H9 (cell line): Measurements from ENCODE around the gene NEXMIF. TPM values are rescaled to one million over a fixed set of nuclear protein-coding genes. Genes with fewer than 3 reads are reported as not detected.

Experiments used
- DNase-seq: peaks from one replicate; pipeline ENCODE4 v3.0.0-alpha.2; 2017
- H2AFZ ChIP-seq: one replicate; pipeline ENCODE4 v1.6.1; 2013; ENCODE audit warnings: mild to moderate bottlenecking, low read length, control low read depth, moderate library complexity
- H2AK5ac ChIP-seq: 2 replicates; pipeline ENCODE4 v1.6.1; 2013; ENCODE audit warnings: low read length, control low read depth, mixed read lengths; ENCODE audit not compliant: insufficient read length
- H2BK120ac ChIP-seq: one replicate; pipeline ENCODE4 v1.6.1; 2013; ENCODE audit warnings: low read depth, mild to moderate bottlenecking, low read length, control low read depth, inconsistent platforms; ENCODE audit not compliant: poor library complexity, severe bottlenecking
- H2BK12ac ChIP-seq: 2 replicates; pipeline ENCODE4 v1.6.1; 2013; ENCODE audit warnings: low read length, control low read depth, mixed read lengths, low read depth; ENCODE audit not compliant: insufficient read length
- H2BK15ac ChIP-seq: 2 replicates; pipeline ENCODE4 v1.6.1; 2013; ENCODE audit warnings: low read depth, low read length, control low read depth
- H2BK20ac ChIP-seq: one replicate; pipeline ENCODE4 v1.6.1; 2013; ENCODE audit warnings: low read depth, mild to moderate bottlenecking, low read length, control low read depth, inconsistent platforms; ENCODE audit not compliant: poor library complexity, severe bottlenecking
- H2BK5ac ChIP-seq: 2 replicates; pipeline ENCODE4 v1.6.1; 2013; ENCODE audit warnings: low read length, control low read depth, mixed read lengths; ENCODE audit not compliant: insufficient read length
- H3K14ac ChIP-seq: 2 replicates; pipeline ENCODE4 v1.6.1; 2013; ENCODE audit warnings: low read length, control low read depth; ENCODE audit not compliant: insufficient read depth
- H3K18ac ChIP-seq: 2 replicates; pipeline ENCODE4 v1.6.1; 2013; ENCODE audit warnings: low read depth, mild to moderate bottlenecking, mixed read lengths, low read length, control low read depth; ENCODE audit not compliant: insufficient read length
- H3K23ac ChIP-seq: 2 replicates; pipeline ENCODE4 v1.6.1; 2013; ENCODE audit warnings: low read length, control low read depth, mixed read lengths, low read depth; ENCODE audit not compliant: insufficient read length
- H3K23me2 ChIP-seq: 2 replicates; pipeline ENCODE4 v1.6.1; 2013; ENCODE audit warnings: low read depth, mild to moderate bottlenecking, mixed read lengths, low read length, control low read depth; ENCODE audit not compliant: insufficient read length, poor library complexity, severe bottlenecking
- H3K27ac ChIP-seq: 2 replicates; pipeline ENCODE4 v1.5.1; 2013; ENCODE audit warnings: low read length, control low read depth, mixed read lengths, low read depth; ENCODE audit not compliant: insufficient read length
- H3K27me3 ChIP-seq: 2 replicates; pipeline ENCODE4 v1.6.1; 2013; ENCODE audit warnings: low read length, control low read depth, inconsistent platforms; ENCODE audit not compliant: insufficient read depth
- H3K4ac ChIP-seq: 2 replicates; pipeline ENCODE4 v1.6.1; 2013; ENCODE audit warnings: low read depth, mild to moderate bottlenecking, control low read depth, inconsistent platforms, low read length, moderate library complexity
- H3K4me1 ChIP-seq: 2 replicates; pipeline ENCODE4 v1.6.1; 2013; ENCODE audit warnings: low read length, control low read depth, inconsistent platforms; ENCODE audit not compliant: insufficient read depth
- H3K4me2 ChIP-seq: 2 replicates; pipeline ENCODE4 v1.6.1; 2013; ENCODE audit warnings: low read length, control low read depth, mixed read lengths; ENCODE audit not compliant: insufficient read length, insufficient read depth
- H3K56ac ChIP-seq: 2 replicates; pipeline ENCODE4 v1.6.1; 2013; ENCODE audit warnings: low read depth, mild to moderate bottlenecking, mixed read lengths, low read length, control low read depth; ENCODE audit not compliant: insufficient read length
- H3K79me1 ChIP-seq: 2 replicates; pipeline ENCODE4 v1.6.1; 2013; ENCODE audit warnings: low read depth, mild to moderate bottlenecking, moderate library complexity, low read length, control low read depth, inconsistent platforms; ENCODE audit not compliant: insufficient read depth, poor library complexity, severe bottlenecking
- H3K79me2 ChIP-seq: 2 replicates; pipeline ENCODE4 v1.6.1; 2013; ENCODE audit warnings: low read length, control low read depth, inconsistent platforms; ENCODE audit not compliant: insufficient read depth
- H3K9ac ChIP-seq: 2 replicates; pipeline ENCODE4 v1.6.1; 2013; ENCODE audit warnings: low read length, control low read depth, mixed read lengths; ENCODE audit not compliant: insufficient read length; ENCODE audit errors: extremely low read depth
- H3K9me3 ChIP-seq: one replicate; pipeline ENCODE4 v1.6.1; 2013; ENCODE audit warnings: low read depth, low read length, inconsistent platforms; ENCODE audit not compliant: control insufficient read depth
- H3T11ph ChIP-seq: one replicate; pipeline ENCODE4 v1.6.1; 2013; ENCODE audit warnings: mild to moderate bottlenecking, low read length, control low read depth, inconsistent platforms
- H4K20me1 ChIP-seq: one replicate; pipeline ENCODE4 v1.6.1; 2013; ENCODE audit not compliant: control insufficient read depth, insufficient read length, insufficient read depth
- H4K5ac ChIP-seq: 2 replicates; pipeline ENCODE4 v1.6.1; 2013; ENCODE audit warnings: low read depth, mild to moderate bottlenecking, mixed read lengths, low read length, control low read depth; ENCODE audit not compliant: insufficient read length
- H4K8ac ChIP-seq: replicated peaks from 2 replicates; pipeline ENCODE4 v1.6.1; 2013; ENCODE audit warnings: low read length, control low read depth, mixed read lengths, low read depth; ENCODE audit not compliant: insufficient read length
- H4K91ac ChIP-seq: 2 replicates; pipeline ENCODE4 v1.6.1; 2013; ENCODE audit warnings: low read depth, mild to moderate bottlenecking, moderate library complexity, mixed read lengths, low read length, control low read depth; ENCODE audit not compliant: insufficient read length
- H3K27ac Mint-ChIP-seq, 3 experiments: 2 replicates in 2 of 3; 3 replicates in 1 of 3; pipeline ENCODE4 v1.8.0; 2020 to 2021; ENCODE audit warnings: mixed read lengths in 3 of 3, mild to moderate bottlenecking in 1 of 3, moderate library complexity in 1 of 3
- H3K27me3 Mint-ChIP-seq: 2 replicates; pipeline ENCODE4 v1.8.0; 2021; ENCODE audit warnings: low read depth, mild to moderate bottlenecking, moderate library complexity, mixed read lengths
- H3K36me3 Mint-ChIP-seq, 3 experiments: 2 replicates in 2 of 3; 3 replicates in 1 of 3; pipeline ENCODE4 v1.8.0; 2020 to 2021; ENCODE audit warnings: low read depth in 3 of 3, mixed read lengths in 3 of 3; ENCODE audit not compliant: insufficient read depth in 1 of 3
- H3K4me1 Mint-ChIP-seq, 2 experiments: 2 replicates each; pipeline ENCODE4 v1.8.0; 2020; ENCODE audit warnings: mixed read lengths in 2 of 2
- H3K4me3 Mint-ChIP-seq, 2 experiments: 2 replicates in 1 of 2; 3 replicates in 1 of 2; pipeline ENCODE4 v1.8.0; 2020 to 2021; ENCODE audit warnings: mild to moderate bottlenecking in 2 of 2, mixed read lengths in 2 of 2, moderate library complexity in 1 of 2
- H3K9me3 Mint-ChIP-seq, 2 experiments: 2 replicates in 1 of 2; 3 replicates in 1 of 2; pipeline ENCODE4 v1.8.0; 2020; ENCODE audit warnings: mild to moderate bottlenecking in 2 of 2, mixed read lengths in 2 of 2, moderate library complexity in 1 of 2
- CTCF ChIP-seq: fragments of 200-600 bp; sonication (generic); conservative IDR thresholded peaks from 3 replicates; pipeline ENCODE4 v1.8.0; 2021; ENCODE audit warnings: antibody characterized with exemption, mild to moderate bottlenecking
- WGBS: extraction: QIAGEN DNeasy Blood & Tissue Kit; methylation state at CpG from one replicate; pipeline ENCODE4 v1.1.7; 2013; ENCODE audit warnings: missing lambda C conversion rate, low lambda C conversion rate, mixed read lengths; ENCODE audit not compliant: insufficient read length; ENCODE audit errors: extremely low coverage; 5-methylcytosine and 5-hydroxymethylcytosine counted together
- total RNA-seq: library from RNA; stranded (reverse); gene quantifications from 2 replicates; pipeline ENCODE4 v1.2.1, GENCODE V29; 2021

The NEXMIF gene
- total RNA-seq, 1 experiment from 2014 or later: 0.22 TPM

- Histone ChIP-seq H3K79me1 (no peaks in the 10 kb centered on the region), H3K23ac (no peak overlapping the region), H3K4ac (no peak overlapping the region), H3K9me3 (peaks cover 36% of the 10 kb centered on the region), H4K91ac (no peak overlapping the region), H2AK5ac (no peak overlapping the region), H3K23me2 (no peaks in the 10 kb centered on the region), H3K56ac (no peak overlapping the region), H3K4me2 (no peak overlapping the region), H2BK20ac (no peak overlapping the region), H3K14ac (no peak overlapping the region), H4K8ac (no peak overlapping the region), H2BK120ac (no peak overlapping the region), H3K9ac (no peak overlapping the region), H3T11ph (no peak overlapping the region), H3K27me3 (no peaks in the 10 kb centered on the region), H2AFZ (no peak overlapping the region), H3K18ac (no peak overlapping the region), H4K20me1 (no peaks in the 10 kb centered on the region), H2BK12ac (no peak overlapping the region), H4K5ac (no peak overlapping the region), H2BK15ac (no peak overlapping the region), H3K27ac (no peak overlapping the region), H3K4me1 (no peaks in the 10 kb centered on the region), H2BK5ac (no peak overlapping the region), H3K79me2 (no peaks in the 10 kb centered on the region)
- H3K4me3 Mint-ChIP-seq: no peak overlapping the region
- peaks cover 2 to 5% of the 10 kb centered on the region in 2 experiments for H3K4me1 Mint-ChIP-seq
- no peaks in the 10 kb centered on the region for H3K27me3 Mint-ChIP-seq
- peaks cover under 1 to 5% (median 1%) of the 10 kb centered on the region in 3 experiments; a peak in 6 of 7 replicates for H3K36me3 Mint-ChIP-seq
- DNase-seq: no peak
- 100% methylated on average over 1 of the region's 2 CpGs for WGBS
- peaks cover 56 to 59% of the 10 kb centered on the region in 2 experiments for H3K9me3 Mint-ChIP-seq
- no peak overlapping the region for H3K27ac Mint-ChIP-seq
- TF ChIP-seq CTCF: no peak
Observed at GRCh38 chrX:74800062-74800461, 125.2 kb downstream of the NEXMIF start.
